ENCODE data around the gene NAA30.

Gene NAA30

GRCh38 chr14:57400556-57401494 is 10.4 kb downstream of the NAA30 start:
- no peak for DNase-seq

DNA sequence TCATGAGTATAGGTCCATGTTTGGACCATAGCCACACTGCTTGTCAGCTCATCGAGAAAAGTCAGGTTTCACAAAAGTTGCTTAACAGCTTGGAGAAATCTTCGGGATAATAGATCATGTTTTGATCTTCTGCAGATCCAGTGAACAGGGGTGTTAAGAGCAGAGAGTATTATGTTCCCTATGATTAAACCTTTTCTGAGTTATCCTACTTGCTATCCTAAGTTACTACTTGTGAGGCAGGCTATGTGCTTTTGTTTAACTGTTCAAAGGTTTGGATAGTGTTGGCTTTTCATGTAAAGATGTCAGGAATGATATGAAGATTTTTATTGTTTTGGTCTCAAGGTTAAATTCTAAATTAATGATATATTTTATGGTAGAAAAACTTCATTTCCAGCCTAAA is 11.1 kb downstream of the NAA30 start:
- DNase-seq, result no peak

DNA sequence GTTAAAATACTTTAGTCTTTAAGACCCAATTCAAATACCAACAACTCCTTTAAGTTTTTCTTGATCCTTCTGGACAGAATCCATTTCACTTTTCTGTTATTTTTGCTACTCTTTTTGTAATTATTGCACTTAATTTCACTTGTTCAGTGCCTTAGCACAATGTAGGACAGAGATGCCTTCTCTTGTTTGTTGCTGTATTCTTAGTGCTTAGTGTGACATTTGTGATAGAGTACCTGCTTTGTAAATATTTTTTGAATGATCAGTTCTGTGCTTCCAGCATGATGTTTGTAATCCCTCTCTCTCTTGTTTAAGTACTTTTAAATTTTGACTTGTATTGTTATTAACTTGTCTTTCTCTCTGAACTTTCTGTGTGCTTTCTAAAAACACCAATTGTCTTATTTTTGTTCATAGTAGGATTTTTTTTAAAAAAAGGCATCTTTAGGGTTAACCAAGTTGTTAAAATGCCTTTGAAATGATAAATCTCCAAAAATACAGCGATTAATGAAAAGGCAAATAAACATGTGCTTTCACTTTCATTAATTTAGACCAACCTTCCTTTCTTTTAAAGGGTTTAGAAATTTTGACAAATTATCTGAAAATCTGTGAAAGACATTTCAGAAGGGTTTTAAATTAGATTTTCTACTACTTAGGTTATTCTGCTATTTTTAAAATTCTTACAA is 11.9 kb downstream of the NAA30 start:
- DNase-seq, result no peak

DNA sequence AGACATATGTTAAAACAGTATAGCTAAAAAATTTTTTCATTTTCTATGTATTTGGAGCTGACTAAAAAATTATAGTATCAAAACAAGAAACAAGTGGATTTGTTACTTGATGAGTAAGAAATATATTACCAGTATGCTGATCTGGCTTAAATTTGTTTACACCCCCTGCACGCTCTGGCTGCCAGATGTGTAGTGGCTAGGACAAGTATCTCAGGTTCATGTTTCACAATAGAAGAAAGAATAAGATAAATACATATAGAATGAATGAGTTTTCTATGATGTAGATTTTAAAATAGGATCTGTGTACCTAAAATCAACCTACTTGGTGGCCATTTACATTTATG is 13.1 kb downstream of the NAA30 start:
- no peak for DNase-seq

DNA sequence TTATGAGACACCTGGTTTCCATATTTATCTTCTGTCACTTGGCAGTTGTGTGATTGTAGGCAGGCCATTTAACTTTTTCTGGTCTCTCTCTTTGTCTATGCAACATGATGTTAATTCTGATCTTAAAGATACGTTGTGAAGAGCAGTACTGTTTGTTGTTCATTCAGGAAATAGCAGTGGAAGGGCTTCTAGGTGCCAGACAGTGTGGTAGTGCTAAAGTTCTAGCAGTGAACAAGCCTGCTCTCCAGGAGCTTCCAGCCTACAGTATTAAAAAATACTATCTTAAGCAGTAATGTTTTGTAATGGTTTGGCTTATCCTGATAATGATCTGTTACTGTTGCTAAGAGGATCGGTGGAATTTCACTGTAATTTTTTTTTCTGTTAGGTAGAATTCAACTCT is 15.2 kb downstream of the NAA30 start:
- no peak for DNase-seq

GRCh38 chr14:57408037-57408436 is 17.7 kb downstream of the NAA30 start:
- no peak for DNase-seq

DNA sequence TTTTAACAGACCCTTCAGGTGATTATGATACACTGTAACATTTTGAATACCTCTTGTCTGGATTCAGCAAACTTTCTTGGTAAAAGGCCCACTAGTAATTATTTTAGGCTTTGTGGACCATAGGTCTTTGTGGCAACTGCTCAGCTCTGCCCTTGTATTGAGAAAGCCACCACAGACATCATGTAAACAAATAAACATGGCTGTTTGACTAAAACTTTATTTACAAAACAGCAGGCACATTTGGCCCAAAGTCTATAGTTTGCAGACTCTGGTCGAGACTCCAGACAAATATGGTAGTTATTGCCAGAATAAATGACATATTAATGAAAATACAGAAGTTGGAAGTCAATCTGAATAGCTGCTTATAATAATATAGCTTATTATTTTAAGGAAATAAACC is 18.2 kb downstream of the NAA30 start:
- no peak for DNase-seq

DNA sequence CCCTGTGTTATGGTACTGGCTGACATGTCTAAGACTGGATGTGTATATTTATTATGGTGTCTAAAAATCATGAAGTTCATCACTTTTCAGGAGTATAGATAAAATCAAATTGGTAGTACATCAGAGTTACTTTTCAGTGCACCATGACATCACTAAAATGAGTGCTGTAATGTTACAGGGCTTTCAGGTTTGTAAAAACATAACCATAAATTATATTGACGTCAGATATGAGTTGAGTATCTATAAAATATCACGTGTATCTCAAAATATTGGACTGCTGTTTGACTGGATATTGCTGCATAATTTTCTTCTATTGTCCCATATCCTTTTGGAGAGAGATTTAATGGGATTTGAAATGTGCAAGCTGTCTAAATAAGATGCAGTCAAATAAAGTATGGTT is 22.0 kb downstream of the NAA30 start:
- DNase-seq, result no peak

DNA sequence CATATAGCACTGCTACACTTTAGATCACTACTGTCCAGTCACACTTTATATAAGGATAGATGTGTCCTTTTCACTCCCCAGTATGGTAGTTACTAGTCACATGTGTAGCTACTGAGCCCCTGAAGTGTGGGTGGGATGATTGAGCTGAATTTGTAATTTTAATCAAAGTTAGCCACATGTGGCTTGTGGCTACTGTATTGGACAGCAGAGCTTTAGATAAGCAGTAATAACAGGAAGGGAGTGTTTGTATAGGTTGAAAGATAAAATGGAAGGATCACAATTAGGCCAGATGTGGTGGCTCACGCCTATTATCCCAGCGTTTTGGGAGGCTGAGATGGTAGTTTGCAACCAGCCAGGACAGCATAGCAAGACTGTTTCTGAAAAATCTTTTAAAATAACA is 23.5 kb downstream of the NAA30 start:
- no peak for DNase-seq

GRCh38 chr14:57417228-57417627 is 26.8 kb downstream of the NAA30 start:
- DNase-seq, result no peak

DNA sequence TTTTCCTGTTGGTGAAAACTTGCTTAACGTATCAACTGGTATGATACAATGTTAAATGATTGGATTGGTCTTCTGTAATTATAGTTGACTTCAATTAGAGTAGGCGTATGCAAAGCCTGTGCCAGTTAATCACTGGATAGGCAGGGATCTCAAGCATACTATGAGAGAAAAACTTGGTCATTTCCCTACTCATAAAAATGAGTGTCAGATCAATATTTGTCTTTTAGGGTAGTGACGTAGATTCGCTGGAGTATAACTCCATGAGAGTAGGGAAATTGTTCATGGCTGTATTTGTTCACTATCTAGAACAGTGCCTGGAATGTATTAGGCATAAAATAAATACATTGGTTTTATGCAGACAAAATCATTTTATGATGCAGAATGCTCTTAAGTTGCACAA is 28.6 kb downstream of the NAA30 start:
- DNase-seq, result no peak

DNA sequence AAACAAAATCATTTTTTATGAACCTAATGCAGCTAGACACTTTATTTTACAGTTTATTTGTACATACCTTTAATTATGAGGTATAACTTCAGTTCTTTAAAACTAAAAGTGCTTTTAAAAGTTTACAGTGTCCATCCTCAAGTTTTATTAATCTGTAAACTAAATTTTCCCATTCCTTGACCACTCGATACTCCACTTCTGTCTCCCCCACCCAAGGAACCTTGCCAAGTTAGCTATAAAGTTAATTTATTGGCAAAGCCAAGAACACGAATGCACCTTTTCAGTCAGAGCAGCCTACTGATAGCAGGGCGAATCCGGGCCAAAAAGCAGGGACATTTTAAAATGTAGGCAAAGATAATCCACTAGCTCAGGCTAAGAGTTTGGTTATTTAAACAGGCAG is 29.6 kb downstream of the NAA30 start:
- no peak for DNase-seq

- no peak for DNase-seq
These were observed 30.6 kb downstream of the NAA30 start for GRCh38 chr14:57420986-57421385.

DNA sequence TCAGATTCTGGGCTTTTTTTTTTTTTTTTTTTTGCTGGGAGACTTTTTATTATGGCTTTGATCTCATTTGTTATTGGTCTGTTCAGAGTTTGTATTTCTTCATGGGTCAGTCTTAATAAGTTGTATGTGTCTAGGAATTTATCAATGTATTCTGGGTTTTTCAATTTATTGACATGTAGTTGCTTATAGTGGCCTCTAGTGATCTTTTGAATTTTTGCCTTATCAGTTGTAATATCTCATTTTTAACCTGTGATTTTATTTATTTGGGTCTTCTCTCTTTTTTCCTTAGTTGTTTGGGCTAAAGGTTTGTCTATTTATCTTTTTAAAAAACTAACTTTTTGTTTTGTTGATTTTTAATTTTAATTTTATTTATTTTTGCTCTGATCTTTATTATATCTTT is 45.5 kb downstream of the NAA30 start:
- no peak for DNase-seq

GRCh38 chr14:57461777-57462320 is 71.5 kb downstream of the NAA30 start:
- DNase-seq, result no peak

DNA sequence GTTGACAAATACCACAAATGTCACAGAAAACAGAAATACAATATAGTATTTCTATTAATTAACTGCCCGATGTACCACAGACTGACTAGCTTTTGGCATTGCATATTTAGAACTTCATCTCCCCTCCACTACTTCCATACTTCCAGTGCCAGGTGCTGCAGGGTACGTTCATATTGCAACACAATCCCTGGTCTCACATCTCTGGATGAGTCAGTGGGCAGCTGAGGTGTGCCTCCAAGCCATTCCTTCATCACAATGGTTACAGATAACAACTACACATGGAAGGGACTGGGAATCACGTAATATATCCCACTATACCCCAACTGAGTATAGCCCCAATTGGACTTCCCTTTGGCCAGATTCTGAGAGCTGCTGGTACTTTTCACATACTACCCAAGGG is 72.2 kb downstream of the NAA30 start:
- no peak for DNase-seq

DNA sequence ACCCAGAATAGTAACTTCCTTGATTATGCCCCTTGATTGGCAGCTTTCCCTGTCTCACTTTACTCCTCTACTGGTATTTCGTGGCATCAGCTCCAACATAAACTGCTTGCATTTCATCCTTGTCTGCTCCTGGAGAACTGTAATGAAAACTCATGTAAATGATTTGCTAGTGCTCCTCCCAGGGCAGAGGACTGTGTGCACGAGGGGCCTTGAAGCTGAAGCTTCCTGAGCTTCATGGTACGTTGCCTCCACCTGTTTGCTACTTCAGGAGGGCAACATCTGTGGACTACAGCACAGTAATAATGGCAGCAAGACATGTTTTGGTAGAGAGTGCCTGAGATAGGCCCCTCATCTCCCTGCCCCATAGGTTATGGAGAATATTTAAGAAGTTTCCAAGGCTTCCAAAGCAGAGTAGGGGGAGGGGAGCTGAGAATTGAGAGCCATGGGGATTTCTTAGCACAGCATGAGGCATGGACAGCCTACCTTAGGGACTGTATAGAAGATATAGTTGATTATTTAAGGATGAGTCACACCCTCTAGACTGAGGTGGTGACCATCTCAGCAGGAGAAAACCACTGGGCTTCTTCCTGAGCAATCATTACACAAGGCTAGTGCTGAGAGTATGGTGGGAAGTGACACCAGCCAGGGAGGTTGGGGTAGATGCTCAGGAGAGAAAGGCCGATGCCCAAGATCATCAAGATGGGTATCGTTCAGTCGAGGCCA is 73.8 kb downstream of the NAA30 start:
- no peak for DNase-seq

Measured in activated CD4-positive, CD25-positive, alpha-beta regulatory T cell (primary cell).